HG03571 (cell line): Measurements from ENCODE around the gene C1RL.

Experiments
- ATAC-seq: cut with Tn5 transposase; IDR thresholded peaks from one replicate; pipeline ENCODE4 v1.9.1; 2021; ENCODE audit not compliant: unreplicated experiment

Gene C1RL

DNA sequence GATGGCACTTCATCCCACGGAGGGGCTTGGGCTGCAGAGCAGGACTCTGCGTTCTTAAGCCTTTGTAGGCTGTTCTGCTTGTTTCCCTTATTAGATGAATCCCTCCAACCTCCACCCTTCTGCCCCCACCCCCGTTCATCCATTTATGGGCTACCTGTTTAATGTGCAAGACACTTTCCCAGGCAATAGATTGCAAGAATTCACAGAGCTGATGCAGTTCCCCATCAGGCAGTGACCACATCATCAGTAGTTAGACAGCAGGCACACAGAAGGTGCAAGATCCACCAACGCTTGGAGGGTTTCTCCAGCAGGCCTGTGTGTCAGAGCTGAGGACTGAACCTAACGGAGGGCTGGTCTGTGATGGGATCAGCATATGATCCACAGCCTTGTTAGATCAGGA lies 15.5 kb downstream of the C1RL start:
- ATAC-seq = no peak

DNA sequence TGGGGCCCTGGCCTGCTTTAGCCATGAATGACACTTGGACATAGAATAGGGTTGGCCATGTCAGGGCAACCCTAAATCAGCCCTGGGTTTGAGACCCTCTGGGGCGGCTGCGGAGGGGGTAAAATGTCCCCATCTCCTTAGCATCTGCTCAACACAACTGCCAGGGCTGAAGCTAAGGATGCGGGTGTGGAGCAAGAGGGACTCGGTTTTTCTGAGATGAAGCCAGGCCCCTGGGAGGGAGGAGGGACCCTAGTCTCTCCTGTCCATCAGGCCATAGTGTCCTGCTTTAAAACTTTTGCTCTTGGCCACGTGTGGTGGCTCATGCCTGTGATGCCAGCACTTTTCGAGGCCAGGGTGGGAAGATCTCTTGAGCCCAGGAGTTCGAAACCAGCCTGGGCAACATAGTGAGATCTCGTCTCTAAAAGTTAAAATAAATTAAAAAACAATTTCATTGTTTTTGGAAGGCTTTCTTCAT lies 16.0 kb downstream of the C1RL start:
- ATAC-seq = no peak

DNA sequence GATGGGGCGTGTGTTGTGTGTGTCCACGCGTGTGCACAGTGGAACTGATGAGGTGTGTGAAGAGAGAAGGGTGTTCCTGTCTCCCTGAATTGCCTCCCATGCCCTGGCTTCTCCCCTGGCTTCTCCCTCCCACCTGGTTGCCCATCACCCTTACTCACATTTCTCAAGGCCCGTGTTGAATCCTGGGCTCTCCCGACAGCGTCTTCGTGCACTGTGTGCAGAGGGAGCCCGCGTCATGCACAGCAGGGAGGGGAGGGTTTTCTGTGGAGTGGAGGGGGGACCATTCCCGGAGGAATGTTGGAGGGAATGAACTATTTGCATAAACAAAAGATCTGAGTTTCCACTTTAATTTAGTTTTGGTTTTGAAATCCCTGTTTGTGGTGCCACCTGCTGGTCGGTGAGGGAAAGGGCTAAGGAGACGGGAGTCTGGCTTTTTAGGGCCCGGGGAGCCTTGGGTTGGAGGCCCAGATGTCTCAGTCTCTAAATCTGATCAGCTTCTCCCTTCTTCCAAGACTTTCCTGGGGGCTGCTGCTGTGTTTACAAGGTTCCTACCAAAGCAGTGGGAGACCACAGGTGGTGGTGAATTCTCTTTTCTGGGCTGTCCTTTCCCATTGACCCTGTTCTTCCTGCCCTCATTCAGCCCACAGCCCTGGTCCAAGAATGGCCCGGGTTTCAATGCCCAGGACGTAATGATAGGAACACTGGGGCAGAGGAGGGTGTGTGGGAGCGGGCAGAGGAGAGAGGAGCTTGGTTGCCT lies 16.6 kb downstream of the C1RL start, which contains the start of gene C1R:
TSS of gene C1R (minus strand) at position 217 of the 757 bp plus-strand sequence. CDS start at position 160, 57 bp downstream.
- ATAC-seq = no peak

DNA sequence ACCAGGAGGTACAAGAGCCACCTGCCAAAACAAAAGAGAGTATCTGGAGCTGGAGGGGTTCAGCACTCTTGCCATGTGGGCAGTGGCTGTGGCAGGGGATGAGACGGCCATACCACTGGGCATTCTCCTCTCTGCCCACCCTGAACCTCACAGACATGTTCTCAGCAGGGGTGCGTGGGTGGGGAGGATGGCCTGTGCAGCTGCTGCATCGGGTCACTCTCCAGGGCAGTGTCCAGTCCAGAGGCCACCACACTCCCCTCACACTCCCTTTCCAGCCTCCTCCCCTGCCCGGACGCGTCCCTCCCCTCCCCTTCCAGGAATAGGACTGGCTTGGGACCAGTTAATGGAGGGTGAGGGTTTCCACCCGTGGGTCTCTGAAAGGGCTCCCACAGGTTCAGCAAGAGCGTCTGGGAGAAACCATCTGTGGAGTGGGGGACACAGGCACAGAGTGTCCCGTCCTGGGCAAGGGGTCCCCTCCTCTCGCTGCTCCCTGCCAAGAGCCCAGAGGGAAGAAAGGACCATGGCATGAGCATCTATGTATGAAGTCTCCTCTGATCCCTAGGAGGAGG lies 17.3 kb downstream of the C1RL start:
- ATAC-seq = no peak

DNA sequence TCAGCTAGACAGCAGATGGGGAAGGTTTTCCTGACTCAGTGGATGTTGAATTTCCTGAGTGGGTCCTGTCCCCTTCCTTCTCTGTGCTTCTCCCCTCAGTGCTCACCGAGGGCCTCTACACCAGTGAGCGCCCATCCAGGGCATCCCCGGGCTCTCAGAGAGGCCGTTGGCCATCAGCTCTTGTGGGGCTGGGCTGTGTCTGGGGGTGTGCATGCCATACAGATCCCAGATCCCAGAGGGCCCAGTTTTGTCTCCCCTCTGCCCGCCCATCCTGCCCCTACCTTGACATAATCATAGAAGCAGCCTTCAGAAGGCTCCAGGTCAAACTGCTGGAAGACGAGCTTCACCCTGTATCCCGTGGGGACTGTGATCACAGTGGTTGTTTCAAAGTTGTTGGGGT lies 17.8 kb downstream of the C1RL start:
- no peak for ATAC-seq

DNA sequence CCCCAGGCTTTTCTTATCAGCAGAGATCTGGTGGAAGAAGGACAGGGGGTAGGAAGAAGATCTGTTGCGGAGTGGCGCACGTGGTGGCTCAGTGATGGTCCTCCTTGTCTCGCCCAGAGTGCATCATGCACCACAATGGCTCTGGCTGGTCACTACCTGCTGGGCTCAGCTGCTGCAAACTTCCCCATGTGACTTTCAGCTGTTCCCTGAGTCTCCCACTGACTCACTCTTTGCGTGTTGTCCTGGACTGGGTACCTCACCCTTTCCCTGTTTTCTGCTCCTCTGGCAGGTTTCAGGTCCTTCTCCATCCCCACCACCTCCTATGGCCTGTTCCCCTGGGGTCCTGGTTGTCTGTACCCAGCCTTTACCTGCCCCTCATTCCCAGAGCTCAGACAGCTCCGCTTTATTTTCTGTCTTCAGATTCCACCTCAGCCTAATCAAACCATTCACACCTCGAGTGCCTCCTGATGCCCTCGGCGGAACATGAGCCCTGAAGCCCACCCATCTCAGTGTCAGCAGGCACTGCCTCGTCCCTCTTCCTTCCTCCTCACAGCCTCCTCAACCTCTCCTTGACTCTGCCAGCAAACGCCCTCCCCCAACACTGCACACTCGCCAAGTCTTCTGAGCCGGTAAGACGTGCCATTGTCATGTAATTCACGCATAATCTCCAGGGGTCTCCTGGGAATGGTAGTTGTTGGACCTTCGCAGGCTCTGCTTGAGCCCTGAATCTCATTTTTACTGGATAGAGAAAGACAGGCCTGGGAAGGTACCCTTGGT lies 18.6 kb downstream of the C1RL start:
- ATAC-seq = no peak

DNA sequence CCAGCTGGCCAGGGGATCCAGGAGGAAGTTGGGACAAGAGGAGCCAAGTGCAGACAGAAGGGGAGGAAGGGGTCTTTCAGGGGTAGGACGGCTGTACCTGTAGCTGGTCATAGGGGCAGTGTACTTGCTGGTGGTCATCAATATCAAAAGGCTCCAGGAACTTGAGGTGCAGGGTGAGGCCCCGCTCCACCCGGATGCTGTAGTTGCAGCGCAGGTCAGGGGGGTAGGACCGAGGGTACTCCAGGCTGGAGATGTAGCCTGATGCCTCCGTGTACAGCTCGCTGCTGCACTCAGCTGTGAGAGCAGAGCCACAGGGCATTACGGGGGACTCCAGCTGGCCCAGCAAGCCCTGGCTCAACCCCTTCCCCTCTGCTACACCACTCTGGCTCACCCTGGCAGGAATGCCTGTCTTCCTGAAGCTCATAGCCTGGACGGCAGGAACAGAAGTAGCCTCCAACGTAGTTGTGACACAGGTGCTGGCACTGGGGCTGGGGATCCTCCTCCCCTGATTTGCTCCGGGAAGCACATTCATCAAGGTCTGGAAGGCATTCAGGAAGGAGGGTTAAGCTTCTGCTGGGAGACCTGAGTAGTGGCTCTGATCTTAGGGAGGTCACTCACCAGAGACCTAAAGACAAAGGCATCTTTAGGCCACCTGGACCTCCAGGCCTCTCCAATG lies 19.7 kb downstream of the C1RL start:
- ATAC-seq = no peak

DNA sequence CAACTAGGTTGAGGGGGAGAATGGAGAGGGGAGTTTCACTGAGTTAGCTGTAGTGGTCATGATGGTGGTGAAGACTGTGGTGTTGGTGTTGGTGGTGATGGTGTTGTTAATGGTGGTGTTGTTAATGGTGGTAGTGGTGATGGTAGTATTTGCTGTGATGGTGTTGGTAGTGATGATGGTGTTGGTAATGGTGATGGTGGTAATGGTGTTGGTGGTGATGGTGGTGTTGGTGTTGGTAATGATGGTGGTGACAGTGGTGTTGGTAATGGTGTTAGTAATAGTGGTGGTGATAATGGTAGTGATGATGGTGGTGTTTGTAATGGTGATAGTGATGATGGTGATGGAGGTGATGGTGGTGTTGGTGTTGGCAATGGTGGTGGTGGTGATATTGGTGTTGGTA lies 25.9 kb downstream of the C1RL start:
- ATAC-seq = no peak

DNA sequence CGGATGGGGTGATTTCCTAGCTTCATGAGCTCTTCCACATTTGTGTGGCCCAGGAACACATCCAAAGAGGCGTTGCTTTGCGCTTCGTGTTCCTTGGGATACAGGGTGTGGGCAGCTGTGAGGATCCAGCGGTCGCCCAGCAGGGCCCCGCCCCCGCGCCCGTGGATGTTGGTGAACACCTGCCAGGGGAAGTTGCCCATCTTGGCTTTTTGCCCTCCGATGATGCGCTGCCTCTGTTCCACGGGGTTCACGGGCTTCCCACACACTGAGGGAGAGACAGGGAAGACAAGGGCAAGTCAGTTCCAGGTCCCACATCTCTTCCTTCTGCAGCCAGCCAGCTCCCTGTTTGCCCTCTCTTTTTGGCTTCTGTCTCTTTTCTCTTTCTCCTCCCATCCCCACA lies 28.0 kb downstream of the C1RL start:
- ATAC-seq = no peak

DNA sequence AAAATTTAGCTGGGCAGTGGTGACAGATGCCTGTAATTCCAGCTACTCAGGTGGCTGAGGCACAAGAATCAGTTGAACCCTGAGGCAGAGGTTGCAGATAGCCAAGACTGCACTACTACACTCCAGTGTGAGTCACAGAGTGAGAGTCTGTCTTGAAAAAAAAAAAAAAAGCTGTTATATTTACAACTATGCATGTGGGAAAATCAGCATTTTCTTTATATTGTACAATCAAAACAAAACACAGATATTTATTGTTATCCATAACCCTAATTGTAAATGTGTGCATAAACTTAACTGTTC lies 29.2 kb downstream of the C1RL start:
- ATAC-seq = no peak

DNA sequence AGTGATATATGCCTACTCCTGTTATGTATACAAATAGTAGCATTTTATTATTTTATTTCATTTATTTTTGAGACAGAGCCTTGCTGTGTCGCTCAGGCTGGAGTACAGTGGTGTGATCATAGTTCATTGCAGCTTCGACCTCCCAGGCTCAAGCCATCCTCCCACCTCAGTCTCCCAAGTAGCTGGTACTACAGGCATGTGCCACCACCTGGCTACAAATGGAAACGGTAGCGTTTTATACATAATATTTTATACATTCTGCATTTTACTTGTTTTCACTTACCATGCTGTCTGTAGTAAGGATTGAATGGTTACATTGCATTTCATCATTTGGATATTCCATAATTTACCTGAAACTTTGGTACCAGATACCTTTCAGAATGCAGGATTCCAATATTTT lies 30.9 kb downstream of the C1RL start:
- no peak for ATAC-seq

DNA sequence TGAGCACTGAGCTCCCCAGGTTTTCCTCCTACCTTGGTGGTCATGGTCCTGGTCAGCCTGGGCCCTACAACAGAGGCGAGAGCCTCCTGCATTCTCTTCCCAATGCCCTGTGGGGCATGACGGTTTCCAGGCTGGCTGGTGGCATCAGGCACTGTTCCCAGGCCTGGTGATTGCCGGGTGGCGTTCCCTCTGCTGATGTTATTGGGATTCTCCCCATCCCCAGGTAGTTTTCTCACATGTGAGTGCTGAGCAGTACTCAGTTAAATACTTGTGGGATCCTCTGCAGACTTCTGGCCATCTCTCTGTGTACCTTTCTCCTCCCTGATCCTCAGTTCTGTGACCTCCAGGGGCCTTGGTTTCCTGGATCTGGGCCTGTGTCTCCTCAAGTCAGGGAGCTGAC lies 32.5 kb downstream of the C1RL start:
- ATAC-seq = no peak

DNA sequence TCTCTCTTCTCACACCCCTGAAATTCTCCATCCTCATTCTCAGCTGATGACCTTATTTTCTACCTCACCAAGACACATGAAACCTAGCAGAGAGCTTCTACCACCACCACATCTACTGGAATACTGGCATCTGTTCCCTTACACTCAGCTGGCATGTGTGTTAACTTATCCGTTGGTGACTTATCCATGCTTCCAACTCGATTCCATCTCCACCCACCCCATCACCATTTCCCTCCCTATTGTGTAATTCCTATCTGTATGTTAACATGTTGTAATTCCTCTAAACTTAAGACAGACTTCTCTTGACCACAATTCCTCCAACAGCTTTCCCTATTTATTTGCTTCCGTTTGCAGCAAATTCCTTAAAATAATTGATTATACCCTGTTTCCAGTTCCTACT lies 33.1 kb downstream of the C1RL start:
- no peak for ATAC-seq

DNA sequence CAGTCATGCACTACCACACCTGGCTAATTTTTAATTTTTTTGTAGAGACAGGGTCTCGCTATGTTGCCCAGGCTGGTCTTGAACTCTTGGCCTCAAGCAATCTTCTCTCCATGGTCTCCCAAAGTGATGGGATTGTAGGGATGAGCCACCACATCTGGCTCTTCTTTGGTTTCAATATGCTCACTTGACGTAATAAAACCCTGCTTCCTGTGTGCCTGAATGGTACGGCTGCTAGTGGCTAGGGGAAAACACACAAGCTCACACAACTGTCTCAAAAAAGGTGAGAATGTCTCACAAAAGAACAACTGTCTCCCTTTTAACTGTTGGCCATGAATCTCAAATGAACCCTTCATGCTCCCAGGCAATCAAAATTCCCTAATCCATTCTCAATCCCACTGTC lies 33.5 kb downstream of the C1RL start:
- ATAC-seq = no peak

DNA sequence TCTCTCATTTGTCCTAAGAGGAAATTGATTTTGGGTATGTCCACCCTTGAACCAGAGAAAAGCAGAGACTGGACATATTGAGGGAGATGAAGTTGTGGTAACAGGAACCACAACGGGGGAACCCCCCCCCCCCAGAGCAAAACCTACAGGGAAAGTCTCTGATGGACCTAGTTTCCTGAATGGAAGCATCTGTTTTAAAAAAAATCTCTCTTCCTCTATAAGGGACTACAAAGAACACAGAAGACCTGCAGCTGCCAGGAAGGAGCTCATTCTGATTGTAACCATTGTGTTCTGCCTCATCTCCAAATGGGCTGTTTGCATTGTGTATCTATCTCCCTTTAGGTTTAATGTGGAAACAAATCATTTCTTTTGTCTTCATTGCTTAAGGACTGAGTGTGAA lies 35.1 kb downstream of the C1RL start:
- ATAC-seq = no peak

DNA sequence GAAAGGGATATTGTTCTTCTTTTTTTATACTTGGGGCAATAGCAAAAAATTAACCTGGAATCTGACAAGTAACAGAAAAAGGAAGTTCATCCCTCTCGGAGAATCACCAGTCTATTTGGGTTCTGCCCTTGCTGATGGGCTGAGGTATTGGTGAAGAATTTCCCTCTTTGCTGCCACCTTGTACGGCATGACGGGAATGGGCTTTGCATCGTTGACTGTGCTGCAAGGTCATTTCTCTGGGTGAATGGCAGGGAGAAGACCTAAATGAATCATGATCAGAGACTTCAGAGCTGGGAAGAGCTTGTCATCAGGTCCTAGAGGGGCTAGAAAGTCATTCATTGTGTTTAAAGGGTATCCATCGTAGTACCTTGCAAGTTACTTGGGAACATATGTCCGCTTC lies 36.5 kb downstream of the C1RL start:
- ATAC-seq = no peak

DNA sequence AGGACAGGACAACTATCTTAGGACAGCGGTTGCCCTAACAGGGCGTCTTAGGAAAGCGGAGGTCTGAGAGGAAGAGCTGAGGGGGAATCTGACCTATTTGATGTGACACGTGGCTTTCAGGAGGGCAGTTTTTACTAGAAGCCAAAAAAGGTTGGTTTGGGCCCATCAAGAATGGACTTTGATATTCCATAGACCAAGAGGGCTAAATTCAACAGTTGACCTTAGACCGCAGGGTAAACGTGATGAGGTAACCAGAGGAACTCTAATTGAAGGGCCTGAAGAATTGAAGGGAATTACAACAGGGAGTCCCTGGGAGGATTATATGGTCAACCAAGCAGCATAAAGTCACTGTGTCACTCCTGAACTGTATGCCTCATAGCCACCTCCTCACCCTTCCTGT lies 37.0 kb downstream of the C1RL start:
- no peak for ATAC-seq

DNA sequence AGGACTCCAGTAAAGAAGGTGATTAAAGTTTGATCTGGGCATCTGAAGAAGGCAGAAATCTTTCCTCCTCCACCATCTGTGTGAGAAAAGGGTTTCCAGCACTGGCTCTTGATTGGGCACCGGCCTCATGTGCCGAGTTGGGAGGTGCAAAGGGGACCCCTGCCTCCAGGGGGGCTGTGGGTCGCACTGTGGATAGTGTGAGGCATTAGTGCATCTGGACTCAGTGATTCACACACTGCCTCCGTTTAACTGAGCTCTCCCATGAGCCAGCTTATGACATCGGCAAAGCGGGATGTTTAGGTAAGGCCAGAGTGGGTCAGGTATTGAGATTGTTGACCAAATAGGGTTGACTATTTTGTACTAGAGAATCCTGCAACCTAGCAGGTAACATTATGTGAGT lies 39.6 kb downstream of the C1RL start:
- no peak for ATAC-seq

DNA sequence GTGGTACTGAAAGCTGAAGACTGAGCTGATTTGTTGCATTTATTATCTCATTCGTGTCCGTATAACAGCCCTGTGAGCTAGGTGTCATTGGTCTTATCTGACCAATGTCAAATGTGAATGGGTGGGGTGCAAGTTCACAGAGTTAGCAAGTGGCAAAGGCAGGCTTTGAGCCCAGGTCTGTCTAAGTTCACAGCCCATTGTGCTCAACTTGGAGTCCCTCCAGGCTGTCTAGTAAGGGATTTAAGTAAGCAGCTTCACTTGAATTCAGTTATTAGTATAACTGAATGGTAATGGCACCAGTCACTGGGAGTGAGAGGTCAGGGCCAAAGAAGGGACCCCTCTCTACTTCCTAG lies 40.0 kb downstream of the C1RL start:
- ATAC-seq = no peak

DNA sequence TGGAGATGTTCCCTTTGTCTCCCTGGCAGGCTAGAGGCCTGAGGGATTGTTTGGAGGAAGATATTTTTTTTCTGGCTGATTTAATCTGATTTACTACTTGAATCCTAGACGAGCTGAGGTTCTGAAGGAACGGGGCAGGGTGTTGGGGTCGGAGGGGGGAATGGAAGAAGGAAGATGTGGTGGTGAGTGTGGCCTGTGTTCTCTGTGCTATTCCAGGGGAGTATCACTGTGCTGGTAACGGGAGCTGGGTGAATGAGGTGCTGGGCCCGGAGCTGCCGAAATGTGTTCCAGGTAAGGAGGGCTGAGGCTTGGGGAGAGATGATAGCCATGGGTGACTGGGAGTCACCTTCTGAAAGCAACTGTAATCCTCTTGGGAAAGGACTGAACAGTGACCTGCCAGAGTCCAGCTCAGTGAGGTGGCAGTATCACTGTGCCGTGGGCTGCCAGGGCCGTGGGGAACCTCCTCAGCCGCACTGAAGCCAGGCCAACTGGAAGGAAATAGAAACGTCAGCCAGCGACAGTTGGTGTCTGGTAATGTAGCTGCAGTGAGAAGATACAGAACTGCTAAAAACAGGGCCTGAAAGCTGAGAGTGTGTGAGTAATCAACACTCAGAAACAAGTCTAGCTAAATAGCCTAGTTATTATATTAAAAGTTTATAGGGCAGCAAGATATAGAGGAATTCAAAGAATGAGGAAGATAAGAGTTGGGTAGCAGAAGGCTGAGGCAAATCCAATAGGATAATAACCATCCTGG lies 40.6 kb downstream of the C1RL start:
- ATAC-seq = no peak

DNA sequence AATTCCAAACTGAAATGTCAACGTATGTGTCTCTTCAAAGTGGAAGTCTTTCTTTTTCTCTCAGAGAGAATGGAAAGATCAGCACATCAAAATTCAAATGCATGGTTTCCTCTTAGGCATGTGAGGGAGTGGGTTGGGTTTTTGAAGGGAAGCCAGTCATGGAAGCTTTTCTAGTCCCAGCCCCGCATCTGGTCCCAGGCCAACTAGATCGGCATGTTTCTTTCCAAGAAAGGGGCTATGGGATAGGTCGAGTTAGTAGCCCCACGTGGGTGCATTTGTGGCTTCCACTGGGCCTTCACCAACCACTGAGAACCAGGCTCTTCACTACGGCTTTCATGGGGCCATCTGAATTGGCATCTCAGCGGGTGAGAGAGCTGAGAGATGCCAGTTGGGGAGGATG lies 41.9 kb downstream of the C1RL start:
- ATAC-seq = no peak
